Activated T-cell treated with anti-CD3 and anti-CD28 coated beads, Interleukin-2, amount 50 U/mL, for 72 hours (primary cell): ENCODE measurements around the gene CD7. TPM values are rescaled to one million over a fixed set of nuclear protein-coding genes. Genes with fewer than 3 reads are reported as not detected.

Experiments used
- ATAC-seq, 2 donors: fragments of 150-1000 bp; cut with Tn5 transposase; replicated peaks in 1 of 2; 2 replicates each; pipeline ENCODE4 v1.10.0; 2021; ENCODE audit warnings: moderate library complexity in 2 of 2, mild to moderate bottlenecking in 1 of 2
- DNase-seq, 2 donors: peaks; one replicate each; pipeline ENCODE4 v3.0.0; 2021 to 2022; ENCODE audit warnings: mixed read lengths in 1 of 2
- H3K27ac Mint-ChIP-seq: one replicate; pipeline ENCODE4 v1.8.0; 2022; ENCODE audit warnings: mild to moderate bottlenecking, moderate library complexity, mixed read lengths
- H3K27me3 Mint-ChIP-seq: one replicate; pipeline ENCODE4 v1.8.0; 2022; ENCODE audit warnings: low read depth, mixed read lengths
- H3K36me3 Mint-ChIP-seq, 2 donors: one replicate each; pipeline ENCODE4 v1.8.0; 2022; ENCODE audit warnings: mixed read lengths in 2 of 2, mild to moderate bottlenecking in 1 of 2; ENCODE audit not compliant: insufficient read depth in 2 of 2
- H3K4me1 Mint-ChIP-seq: one replicate; pipeline ENCODE4 v1.8.0; 2022; ENCODE audit warnings: low read depth, mixed read lengths
- H3K4me3 Mint-ChIP-seq, 2 donors: one replicate each; pipeline ENCODE4 v1.8.0; 2022; ENCODE audit warnings: mild to moderate bottlenecking in 2 of 2, mixed read lengths in 2 of 2, moderate library complexity in 2 of 2
- H3K9me3 Mint-ChIP-seq, 2 donors: one replicate each; pipeline ENCODE4 v1.8.0; 2022; ENCODE audit warnings: mixed read lengths in 2 of 2
- total RNA-seq, 2 donors: library from RNA; stranded (reverse); gene quantifications; one replicate each; pipeline ENCODE4 v1.2.3, GENCODE V29; 2022

Gene CD7
- total RNA-seq, 2 donors from 2014 or later, result 845 to 1,007 TPM

DNA sequence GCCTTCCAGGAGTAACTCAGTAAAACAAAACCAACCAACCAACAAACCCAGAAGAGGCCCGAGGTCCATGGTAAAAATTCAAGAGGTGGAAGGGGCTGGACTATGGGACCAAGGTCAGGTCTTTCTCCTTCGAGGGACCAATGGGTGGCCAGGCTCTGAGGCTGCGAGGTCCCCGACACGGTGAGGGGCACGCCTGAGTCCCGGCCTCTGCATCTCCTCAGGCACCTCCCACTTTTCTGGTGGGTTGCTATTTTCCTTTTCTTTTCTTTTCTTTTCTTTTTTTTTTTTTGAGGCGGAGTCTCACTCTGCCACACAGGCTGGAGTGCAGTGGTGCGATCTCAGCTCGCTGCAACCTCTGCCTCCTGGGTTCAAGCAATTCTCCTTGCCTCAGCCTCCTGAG is 18.0 kb downstream of the CD7 start:
- Mint-ChIP-seq H3K4me1 (peaks cover 94% of the 10 kb centered on the region), H3K36me3 (peaks cover 5 to 8% of the 10 kb centered on the region in 2 donors), H3K27ac (peak overlapping the region; percentile 90), H3K9me3 (no peaks in the 10 kb centered on the region), H3K27me3 (no peaks in the 10 kb centered on the region), H3K4me3 (peak overlapping the region; percentile 98 to 99)
- peak; percentile 22 to 24 for ATAC-seq
- DNase-seq, result peak; percentile 76 to 77

GRCh38 chr17:82298538-82299421 is 18.6 kb downstream of the CD7 start:
- peak; percentile 32 to 39 for DNase-seq
- Mint-ChIP-seq H3K36me3 (peaks cover 5 to 8% of the 10 kb centered on the region in 2 donors), H3K27ac (peak overlapping the region; percentile 90), H3K9me3 (no peaks in the 10 kb centered on the region), H3K4me3 (peak overlapping the region; percentile 98 to 99), H3K27me3 (no peaks in the 10 kb centered on the region), H3K4me1 (peaks cover 96% of the 10 kb centered on the region)
- no peak for ATAC-seq

DNA sequence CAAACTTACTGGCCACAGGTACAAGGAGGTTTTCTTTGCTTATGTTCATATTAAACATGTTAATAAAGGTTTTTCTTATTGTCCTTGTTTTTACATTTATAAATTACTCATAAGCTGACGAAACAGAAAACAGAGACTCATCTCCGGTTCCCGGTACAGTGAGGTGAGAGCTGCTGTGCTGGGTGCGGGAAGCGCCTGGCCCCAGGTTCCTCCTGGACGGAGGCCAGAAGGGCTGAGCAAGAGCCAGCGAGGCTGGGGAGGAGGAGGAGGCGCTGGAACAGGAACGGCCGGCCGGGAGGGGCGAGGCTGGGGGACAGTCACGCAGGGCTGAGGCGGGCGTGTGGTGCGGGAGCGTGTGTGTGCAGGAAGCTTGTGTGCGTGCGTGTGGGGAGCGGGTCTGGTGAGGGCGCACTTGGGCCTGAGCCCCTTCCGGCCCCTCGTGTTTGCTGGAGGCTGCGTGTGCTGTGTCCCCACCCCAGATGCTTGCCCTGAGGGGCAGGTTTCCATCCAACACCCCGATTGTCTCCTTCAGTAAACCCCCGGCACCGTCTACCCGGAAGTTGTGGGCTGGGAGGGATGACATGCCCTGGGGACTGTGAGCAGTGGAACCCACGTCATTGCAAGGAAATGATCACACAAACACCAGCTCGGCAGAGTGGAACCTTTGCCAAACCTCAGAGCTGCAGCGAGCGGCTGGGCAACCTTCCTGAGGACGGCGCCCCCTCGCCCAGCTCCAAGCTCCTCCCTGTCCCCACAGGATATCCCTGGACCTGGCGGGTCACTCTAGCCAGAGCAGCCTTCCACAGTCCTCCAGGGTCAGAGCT is 19.5 kb downstream of the CD7 start:
- H3K4me3 Mint-ChIP-seq, result peak overlapping the region; percentile 98 to 99
- no peaks in the 10 kb centered on the region for H3K9me3 Mint-ChIP-seq
- H3K36me3 Mint-ChIP-seq, result peaks cover 6 to 8% of the 10 kb centered on the region in 2 donors
- peak overlapping the region; percentile 90 for H3K27ac Mint-ChIP-seq
- H3K27me3 Mint-ChIP-seq, result no peaks in the 10 kb centered on the region
- DNase-seq, result peak; percentile 92 to 95
- ATAC-seq, result peak; percentile 65 to 68
- peaks cover 90% of the 10 kb centered on the region for H3K4me1 Mint-ChIP-seq

DNA sequence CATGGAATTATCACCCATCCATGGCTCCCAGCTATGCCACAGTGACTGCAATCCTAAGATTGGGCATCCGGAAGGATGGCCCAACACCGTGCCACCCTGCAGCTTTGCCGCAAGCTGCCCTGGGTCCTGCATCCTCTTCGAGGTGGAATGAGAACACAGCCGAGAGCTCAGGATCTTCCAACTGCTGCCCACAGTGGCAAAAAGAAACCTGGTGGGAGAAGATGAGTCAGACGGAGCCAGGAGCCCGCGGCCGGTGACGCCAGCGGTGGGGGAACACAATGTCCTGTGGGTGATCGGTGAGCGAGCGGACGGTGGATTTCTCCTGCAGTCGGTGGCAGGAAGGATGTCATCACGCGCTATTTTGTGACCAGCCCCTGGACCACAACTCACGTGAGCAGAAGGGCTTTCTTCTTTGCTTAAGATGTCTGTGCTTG is 20.1 kb downstream of the CD7 start:
- Mint-ChIP-seq H3K4me3 (peak overlapping the region; percentile 98 to 99), H3K4me1 (peaks cover 88% of the 10 kb centered on the region), H3K27me3 (no peaks in the 10 kb centered on the region), H3K36me3 (peaks cover 6 to 8% of the 10 kb centered on the region in 2 donors), H3K9me3 (no peaks in the 10 kb centered on the region), H3K27ac (peak overlapping the region; percentile 90)
- DNase-seq (peak; percentile 94 to 96), ATAC-seq (peak; percentile 41 to 45)

GRCh38 chr17:82296511-82297279 is 20.7 kb downstream of the CD7 start:
- no peaks in the 10 kb centered on the region for H3K27me3 Mint-ChIP-seq
- DNase-seq (no peak), ATAC-seq (no peak)
- peak overlapping the region; percentile 98 to 99 for H3K4me3 Mint-ChIP-seq
- H3K36me3 Mint-ChIP-seq, result peaks cover 6% of the 10 kb centered on the region in 2 donors
- peaks cover 83% of the 10 kb centered on the region for H3K4me1 Mint-ChIP-seq
- H3K27ac Mint-ChIP-seq, result peak overlapping the region; percentile 90
- H3K9me3 Mint-ChIP-seq, result no peaks in the 10 kb centered on the region

DNA sequence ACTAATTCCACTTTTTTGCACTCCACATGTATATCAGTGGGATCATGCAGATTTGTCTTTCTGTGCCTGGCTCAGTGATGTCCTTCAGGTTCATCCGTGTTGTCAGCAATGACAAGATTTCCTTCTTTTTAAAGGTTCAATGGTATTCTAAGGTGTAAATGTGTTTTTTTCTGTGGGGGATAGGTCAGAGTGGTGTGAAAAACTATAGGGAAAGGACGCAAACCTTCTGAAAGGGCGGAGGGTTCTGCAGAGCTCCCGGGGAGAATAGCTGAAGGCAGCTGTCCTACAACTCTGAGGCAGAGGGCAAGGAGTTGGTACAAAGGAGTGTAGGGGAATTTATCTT is 22.0 kb downstream of the CD7 start:
- Mint-ChIP-seq H3K4me1 (peaks cover 77% of the 10 kb centered on the region), H3K27me3 (no peaks in the 10 kb centered on the region), H3K9me3 (no peaks in the 10 kb centered on the region), H3K36me3 (peaks cover 6% of the 10 kb centered on the region in 2 donors), H3K4me3 (peak overlapping the region; percentile 2 to 50), H3K27ac (peak overlapping the region; percentile 16)
- ATAC-seq (no peak), DNase-seq (no peak)

DNA sequence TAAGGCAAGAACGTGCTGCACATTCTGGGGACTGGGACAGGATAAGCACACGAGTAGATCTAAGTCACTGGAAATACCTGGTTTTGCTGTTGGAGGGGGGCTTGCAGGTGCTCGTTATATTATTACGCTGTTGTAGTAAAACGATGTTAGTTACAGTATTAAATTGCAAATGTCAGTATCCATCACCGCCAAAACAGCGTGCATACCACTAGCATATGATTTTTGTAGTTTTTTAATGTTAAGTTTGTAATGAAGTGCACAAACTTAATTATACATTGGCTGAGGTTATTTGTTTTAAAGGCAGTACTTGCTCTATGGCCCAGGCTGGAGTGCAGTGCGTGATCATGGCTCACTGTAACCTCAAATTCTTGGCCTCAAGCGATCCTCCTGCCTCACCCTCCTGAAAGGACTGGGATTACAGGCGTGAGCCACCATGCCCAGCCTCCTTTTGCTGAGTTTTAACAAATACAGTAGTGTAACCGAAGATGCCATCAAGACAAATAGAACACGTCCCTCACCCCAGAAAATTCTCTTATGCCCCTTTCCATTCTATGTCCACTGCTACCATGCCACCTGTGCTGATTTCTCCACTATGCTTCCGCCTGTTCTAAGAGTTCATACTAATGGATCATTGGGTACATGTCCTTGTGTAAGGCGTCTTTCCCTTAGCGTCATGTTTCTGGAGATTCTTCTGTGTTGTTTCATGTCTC is 23.2 kb downstream of the CD7 start:
- no peak for ATAC-seq
- DNase-seq, result no peak
- H3K36me3 Mint-ChIP-seq, result peaks cover 3 to 4% of the 10 kb centered on the region in 2 donors
- peaks cover 71% of the 10 kb centered on the region for H3K4me1 Mint-ChIP-seq
- H3K27me3 Mint-ChIP-seq, result no peaks in the 10 kb centered on the region
- H3K27ac Mint-ChIP-seq, result peak overlapping the region; percentile 26
- H3K4me3 Mint-ChIP-seq, result peak overlapping the region; percentile 67 to 86
- H3K9me3 Mint-ChIP-seq, result no peaks in the 10 kb centered on the region

GRCh38 chr17:82292251-82293154 is 24.9 kb downstream of the CD7 start:
- Mint-ChIP-seq H3K4me3 (peak overlapping the region; percentile 84 to 85), H3K27ac (peak overlapping the region; percentile 32), H3K4me1 (peaks cover 69% of the 10 kb centered on the region), H3K36me3 (peaks cover 3% of the 10 kb centered on the region in 2 donors), H3K9me3 (no peaks in the 10 kb centered on the region), H3K27me3 (no peaks in the 10 kb centered on the region)
- ATAC-seq (peak; percentile 86 to 87), DNase-seq (peak; percentile 95 to 96)

GRCh38 chr17:82291582-82292250 is 25.7 kb downstream of the CD7 start:
- ATAC-seq (no peak), DNase-seq (no peak)
- Mint-ChIP-seq H3K4me3 (peak overlapping the region; percentile 84 to 85), H3K36me3 (peaks cover 3% of the 10 kb centered on the region in 2 donors), H3K27ac (peak overlapping the region; percentile 77), H3K9me3 (no peaks in the 10 kb centered on the region), H3K4me1 (peaks cover 67% of the 10 kb centered on the region), H3K27me3 (no peaks in the 10 kb centered on the region)

- no peaks in the 10 kb centered on the region for H3K9me3 Mint-ChIP-seq
- H3K36me3 Mint-ChIP-seq, result no peaks in the 10 kb centered on the region
- DNase-seq, result no peak
- peaks cover 45% of the 10 kb centered on the region for H3K4me1 Mint-ChIP-seq
- no peak for ATAC-seq
- peak overlapping the region in 1 of 2 donors; percentile 3 for H3K4me3 Mint-ChIP-seq
- H3K27ac Mint-ChIP-seq, result no peak overlapping the region
- no peaks in the 10 kb centered on the region for H3K27me3 Mint-ChIP-seq
Measured at GRCh38 chr17:82287868-82288801, 29.3 kb downstream of the CD7 start.
